HG02623 (cell line): ENCODE results near the gene ETS1.

Experiments
- ATAC-seq: cut with Tn5 transposase; IDR thresholded peaks from one replicate; pipeline ENCODE4 v1.9.1; 2021; ENCODE audit warnings: moderate library complexity; ENCODE audit not compliant: unreplicated experiment

ETS1 gene

DNA sequence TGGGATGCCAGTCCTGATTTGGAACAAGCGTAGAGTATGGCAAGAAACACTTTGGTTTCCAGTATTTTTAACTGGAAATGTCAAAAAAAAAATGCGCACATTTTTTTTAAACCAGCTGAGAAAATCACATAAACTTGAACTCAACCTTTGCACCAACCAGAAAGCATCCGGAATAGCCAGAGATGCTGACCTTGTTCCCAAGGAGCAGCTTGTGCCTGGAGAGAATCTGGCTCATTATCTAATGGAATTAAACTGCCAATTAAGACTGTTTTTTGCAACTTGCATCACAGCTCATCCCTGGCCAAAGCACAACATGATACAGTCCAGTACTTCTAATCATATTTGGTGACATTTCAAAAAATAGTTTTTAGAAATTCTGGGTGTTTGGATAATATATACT, 8.4 kb upstream of the ETS1 start:
- no peak for ATAC-seq

- ATAC-seq = no peak
Observed at GRCh38 chr11:128595221-128595620, 7.9 kb upstream of the ETS1 start.

DNA sequence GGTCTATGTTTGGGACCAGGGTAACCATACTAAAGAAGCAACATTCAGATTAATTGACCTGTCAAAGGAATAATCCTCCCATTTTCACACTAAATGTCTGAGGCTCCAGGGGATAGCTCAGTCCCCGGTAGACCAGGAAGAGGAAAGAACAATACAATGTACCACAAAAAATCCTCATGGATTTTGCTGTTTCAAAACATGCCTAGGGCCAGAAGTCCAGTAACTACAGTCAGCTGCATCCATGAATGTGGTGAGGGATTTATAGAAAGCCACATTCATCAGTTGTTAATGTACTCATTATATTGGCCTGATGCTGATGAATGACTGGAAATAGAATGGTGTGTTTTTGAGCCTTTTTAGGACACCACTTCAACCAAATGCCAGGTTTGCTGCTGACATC, 6.9 kb upstream of the ETS1 start:
- ATAC-seq = no peak

DNA sequence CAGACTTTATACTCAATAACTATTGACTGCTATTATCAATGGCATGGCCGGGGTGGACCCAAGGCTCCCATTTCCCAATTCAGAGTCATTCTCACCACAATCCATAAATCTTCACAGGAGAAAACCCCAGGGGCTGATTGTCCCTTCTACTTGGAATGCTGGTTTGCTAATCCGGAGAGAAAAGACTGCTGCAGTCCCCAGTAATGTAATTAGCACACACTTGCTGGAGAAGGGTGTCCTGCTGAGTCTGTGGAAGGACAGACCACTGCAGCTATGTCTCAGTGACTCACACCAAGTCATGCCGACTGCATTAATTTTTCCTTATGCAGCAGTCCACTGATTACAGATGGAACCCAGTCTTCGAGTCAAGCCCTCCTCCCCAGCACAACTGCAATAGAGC, 5.9 kb upstream of the ETS1 start:
- ATAC-seq = no peak

DNA sequence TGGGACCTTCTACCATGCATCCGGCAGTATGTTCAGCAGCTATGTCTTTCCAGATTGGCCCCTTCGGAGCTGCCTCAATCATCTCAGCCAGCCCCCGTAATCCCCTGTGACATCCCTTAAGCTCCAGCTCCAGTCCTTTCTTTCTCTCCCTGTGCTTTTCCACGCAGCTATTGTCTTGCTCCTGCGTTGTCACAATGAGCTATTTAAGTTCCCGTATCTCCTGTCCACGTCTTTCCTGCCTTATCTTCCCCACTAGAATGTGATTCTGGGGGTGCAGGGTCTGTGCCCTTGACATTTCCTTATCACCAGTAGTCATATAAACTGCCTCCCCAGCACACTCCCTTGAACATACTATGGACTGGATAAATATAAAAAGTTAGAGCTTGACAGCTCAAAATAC, 5.1 kb upstream of the ETS1 start:
- no peak for ATAC-seq

GRCh38 chr11:128590587-128590986, 3.2 kb upstream of the ETS1 start:
- no peak for ATAC-seq

DNA sequence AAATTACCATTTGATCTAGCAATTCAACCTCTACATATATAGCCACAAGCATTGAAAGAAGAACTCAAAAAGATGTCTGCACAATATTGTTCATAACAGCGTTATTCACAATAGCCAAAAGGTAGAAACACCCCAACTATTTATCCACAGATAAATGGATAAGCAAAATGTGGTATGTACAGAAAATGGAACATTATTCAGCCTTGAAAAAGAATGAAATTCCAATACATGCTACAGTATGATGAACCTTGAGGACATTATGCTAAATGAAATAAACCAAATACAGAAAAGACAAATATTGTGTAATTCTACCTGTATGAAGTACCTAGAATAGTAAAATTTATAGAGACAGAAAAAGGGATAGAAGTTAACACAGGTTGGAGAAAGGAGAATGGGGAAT, 2.6 kb upstream of the ETS1 start:
- no peak for ATAC-seq

DNA sequence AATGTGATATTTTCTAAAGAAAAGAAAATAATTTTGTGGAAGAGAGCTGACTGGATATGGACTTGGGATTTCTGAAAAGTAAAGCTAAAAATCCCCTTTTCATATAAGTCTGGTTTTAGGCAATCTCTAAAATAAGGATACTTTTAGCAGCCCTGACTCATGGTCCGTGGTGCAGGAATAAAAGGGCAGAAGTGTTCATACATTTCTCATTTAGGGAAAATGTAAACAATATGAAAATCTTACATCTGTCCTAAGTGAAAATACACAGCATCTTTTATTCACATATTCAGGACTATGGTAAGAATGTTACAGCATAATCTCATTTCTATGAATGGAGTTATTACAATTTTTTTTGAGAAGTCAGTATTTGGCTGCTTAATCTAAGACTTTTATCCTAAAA, 735 bp upstream of the ETS1 start:
- no peak for ATAC-seq

DNA sequence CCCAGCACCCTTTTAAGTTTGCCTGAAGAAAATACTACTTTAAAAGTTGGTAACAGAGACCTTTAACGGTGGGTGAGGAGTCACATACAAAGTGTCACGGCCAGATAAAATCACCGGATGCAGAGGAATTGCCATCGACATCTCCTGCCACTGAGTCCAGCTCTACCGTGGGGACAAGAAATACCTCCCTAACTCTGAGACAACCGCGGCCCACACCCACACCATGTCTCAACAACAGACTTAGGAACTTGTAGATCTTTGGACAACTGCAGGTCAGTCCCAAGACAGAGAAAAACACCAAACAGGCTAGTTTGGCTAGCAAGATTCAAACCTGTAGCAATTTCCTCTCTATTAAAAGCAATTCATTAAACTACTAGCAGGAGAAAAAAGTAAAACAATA, 669 bp downstream of the ETS1 start:
- ATAC-seq = no peak

DNA sequence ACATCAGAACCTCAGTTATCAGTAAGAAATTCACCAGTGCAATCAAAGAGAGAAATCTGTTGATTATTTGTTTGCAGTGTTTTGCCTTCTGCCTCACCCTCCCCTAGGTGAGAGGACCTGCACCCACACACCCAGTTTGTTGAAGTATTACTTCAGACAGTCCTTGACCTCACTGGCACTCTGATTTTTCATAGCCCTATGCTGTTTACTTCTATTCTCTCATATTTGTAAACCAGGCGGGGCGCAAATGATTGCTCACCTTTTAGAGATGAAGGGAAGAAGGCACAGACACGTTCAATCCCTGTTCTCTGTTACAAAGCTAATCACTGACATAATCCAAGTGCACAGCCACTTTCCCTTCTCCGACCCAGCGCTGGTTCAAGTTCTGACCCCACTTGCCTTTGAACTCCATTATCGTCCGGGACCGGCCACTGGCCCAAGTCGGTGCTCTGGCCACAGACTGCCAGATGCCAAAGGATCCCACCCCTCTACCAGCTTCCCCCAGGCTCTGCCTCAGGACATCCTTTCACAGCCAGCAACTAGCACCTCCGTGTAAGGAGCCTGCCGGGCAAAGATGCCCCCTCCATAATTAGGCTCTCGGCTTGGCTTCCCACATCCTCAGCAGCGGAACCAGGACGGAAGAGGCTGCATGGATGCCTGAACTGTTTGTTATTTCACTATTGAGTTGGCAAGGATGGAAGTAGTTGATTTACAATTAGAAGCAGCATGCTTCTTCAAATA, 1.7 kb downstream of the ETS1 start:
- ATAC-seq = no peak

- ATAC-seq = no peak
Observed at GRCh38 chr11:128584253-128584652, 3.1 kb downstream of the ETS1 start.

- ATAC-seq = no peak
Observed at GRCh38 chr11:128582496-128583366, 4.6 kb downstream of the ETS1 start.

DNA sequence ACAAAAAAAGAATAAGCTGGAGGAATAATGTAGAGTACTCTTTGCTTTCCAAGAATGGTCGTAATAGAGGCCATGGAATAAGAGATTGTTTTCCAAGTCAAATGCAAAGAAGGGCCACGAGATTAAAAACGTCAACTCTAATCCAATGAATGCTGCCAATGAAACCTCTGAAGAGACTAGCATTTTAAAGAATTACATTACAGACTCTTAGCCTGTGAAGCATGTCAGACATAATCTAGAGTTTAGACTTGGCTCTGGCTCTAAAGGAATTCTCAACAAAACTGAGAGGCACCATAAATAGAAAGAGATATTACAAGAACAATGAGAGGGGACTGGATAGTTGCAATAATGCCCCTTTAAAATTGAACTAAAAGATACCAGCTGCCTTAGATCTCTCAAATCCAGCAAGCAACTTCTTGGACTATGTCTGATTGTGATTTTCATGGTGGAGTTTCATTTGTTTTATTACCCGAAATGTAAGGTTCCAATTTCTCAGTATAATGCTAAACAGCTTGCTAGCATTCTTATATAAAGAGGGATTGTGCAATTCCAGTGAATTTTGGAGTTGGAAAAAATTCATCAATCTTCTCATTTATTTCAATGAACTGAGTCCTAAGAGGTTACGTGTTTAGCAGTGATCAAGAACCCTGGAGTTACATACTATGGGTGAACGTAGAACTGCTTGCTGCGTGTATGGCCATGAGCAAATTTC, 5.6 kb downstream of the ETS1 start:
- ATAC-seq = no peak

GRCh38 chr11:128580612-128581011, 6.7 kb downstream of the ETS1 start:
- no peak for ATAC-seq

- ATAC-seq = peak; percentile 72
Observed at GRCh38 chr11:128579798-128580504, 7.4 kb downstream of the ETS1 start.

DNA sequence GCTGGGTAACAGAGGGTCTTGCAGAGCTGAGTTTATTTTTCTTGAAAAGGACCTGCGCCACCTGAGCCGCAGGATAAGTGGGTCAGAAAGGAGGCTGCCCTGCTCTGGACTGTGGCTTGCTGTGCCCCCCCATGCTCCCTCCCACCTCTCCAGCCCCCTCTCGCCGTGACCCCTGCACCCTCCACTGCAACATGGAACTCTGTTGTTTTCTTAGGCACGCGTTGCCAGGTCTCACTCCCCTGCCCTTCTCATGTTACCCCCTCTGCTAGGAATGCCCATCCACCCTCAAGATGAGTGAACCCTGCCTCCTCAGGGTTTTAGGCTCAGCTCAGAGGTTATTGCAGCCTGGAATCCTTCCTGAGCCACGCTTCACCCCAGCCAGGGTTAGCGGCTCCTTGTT, 10.8 kb downstream of the ETS1 start:
- ATAC-seq = no peak

GRCh38 chr11:128575961-128576350, 11.4 kb downstream of the ETS1 start:
- no peak for ATAC-seq

DNA sequence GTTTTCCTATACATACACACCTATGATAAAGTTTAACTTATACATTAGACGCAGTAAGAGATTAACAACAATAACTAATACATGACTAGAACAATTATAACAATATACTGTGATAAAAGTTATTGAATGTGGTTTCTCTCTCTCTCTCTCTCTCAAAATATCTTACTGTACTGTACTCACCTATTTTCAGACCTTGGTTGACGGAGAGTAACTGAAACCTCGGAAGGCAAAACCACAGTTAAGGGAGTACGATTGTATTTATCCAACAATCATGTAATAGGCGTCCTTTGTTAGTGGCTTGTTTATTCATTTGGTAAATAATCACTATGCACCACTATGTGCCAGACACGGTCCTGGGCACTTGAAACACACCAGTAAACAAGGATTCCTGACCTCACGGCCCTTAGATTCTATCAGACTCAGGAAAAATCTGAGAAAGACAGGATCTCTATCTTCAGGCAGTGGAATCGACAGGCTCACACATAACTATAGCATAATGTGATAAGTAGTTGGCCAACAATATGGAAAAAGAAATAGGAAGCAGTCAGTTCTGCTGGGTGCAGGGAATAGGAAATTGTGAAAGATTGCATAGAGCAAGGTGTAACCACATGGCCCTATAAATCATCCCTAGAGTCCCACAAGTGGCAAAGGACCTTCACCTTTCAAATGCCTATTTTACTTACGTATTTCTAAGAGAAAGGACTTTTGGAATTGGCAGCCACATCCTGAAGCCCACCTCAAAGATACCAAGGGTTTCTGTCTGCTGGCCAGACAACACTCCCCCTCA, 12.0 kb downstream of the ETS1 start:
- no peak for ATAC-seq

DNA sequence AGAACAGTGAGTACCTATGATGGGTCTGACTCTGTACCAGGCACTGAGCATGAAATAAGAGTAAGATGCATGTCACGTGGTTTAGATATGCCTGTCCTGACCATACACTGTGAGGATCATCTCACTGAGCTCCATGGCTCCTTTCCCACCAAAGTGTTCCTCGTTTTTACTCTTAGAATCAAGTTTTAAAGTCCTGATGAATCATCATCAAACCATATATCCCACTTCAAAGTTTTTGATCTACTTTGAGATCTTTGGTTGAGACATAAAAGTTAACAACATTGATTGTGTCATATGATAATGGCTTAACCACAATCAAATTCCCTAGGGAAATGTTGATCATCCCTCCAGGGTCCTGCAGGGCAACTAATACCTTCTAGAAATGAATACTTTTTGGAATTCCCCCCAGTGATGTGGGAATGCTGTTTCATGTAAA, 12.8 kb downstream of the ETS1 start:
- ATAC-seq = no peak

DNA sequence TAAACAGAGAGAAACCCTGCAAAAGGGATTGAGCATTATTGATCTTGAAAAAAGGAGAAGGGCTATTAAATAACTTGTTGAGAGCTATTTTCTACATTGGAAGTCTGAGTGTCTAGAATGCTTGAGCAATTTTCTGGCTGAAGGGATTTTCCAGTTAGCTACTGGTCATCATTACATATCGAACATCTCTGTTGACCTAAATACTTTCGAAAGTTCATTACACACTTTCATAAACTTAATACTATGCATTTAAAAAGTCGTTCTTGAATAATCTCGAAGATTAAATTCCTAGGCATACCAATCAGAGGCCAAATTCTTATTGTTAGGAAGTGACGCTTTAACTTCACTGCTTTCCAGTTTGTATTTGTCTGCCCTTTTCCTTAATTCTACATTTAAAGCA, 13.7 kb downstream of the ETS1 start:
- no peak for ATAC-seq
